GM19099 (cell line): Measurements from ENCODE around the gene S1PR5.

Experiments used
- POLR2A ChIP-seq: IDR thresholded peaks from 3 replicates; pipeline ENCODE4 v1.6.1; 2011; ENCODE audit warnings: low read depth; ENCODE audit not compliant: insufficient read length; ENCODE audit errors: extremely low read depth

The S1PR5 gene

DNA sequence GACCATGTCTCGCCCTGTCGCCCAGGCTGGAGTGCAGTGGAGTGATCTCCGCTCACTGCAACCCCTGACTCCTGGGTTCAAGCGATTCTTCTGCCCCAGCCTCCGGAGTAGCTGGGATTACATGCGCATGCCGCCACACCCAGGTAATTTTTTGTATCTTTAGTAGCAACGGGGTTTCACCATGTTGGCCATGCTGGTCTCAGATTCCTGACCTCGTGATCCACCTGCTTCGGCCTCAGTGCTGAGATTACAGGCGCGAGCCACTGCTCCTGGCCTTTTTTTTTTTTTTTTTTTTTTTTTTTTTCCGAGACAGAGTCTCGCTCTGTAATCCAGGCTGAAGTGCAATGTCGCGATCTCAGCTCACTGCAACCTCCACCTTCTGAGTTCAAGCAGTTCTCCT lies 9.2 kb downstream of the S1PR5 start:
- TF ChIP-seq POLR2A, result no peak

DNA sequence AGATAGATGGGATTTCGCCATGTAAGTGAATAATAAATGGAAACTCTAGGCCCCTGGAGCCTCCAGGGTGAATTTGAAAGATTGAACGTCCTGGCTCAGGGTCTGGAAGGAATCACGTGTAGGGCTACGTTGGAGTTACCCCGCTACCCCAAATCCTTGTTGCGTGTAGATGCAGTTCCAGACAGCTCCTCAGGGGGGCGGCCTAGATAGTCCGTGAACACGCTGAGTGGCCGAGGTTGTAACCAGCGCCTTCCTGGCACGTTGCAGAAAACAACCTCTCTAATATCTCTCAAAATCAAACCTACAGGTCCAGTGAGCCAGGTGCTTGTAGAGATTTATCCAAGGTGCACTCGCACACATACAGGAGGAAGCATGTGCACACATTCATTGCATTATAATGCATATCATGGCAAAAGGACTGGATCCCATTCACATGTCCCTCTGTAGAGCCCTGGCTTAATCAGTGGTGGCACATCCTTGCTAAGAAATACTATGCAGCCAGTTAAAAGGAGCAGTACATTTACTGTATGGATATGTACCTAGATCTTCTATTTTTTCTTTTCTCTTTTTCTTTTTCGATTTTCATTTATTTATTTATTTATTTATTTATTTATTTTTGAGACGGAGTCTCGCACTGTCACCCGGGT lies 11.5 kb downstream of the S1PR5 start:
- no peak for TF ChIP-seq POLR2A

DNA sequence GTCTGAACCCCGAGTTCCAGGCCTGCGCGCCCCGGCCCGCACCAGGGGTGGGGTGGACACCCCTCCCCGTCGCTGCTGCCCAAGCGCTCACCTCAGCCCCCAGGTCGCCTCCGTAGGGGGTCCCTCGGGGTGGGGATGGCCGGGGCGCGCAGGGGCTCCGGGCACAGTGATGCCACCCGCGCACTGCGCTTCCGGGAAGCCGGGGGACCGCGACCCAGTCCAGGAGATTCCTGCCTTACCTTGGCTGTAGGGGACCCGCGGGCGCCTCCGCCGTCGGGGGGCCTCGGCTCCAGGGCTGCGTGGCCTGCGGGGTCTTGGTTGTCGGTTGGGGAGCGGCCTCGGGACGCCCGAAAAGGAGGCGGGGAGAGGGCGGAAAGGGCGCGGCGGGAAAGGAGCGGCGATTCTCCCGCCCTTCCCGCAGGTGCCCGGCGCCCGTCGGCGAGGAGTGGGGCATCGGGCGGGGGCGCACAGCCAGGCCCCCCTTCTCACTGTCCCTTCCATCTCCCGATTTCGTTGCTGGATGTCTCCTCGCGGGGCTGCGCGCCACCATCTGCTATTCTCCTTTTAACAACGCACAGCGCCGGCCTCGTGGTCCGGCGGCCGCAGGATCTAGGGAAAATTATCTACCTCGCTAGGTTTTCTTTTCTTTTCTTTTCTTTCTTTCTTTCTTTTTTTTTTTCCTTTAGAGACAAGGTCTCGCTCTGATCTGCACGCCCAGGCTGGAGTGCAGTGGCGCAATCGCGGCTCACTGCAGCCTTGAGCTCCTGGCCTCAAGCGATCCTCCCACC lies 14.1 kb downstream of the S1PR5 start, which contains the start of gene KEAP1:
TSS of gene KEAP1 (minus strand) at position 355 of the 788 bp plus-strand sequence. CDS start 3,323 bp downstream, outside the sequence.
- no peak for TF ChIP-seq POLR2A

DNA sequence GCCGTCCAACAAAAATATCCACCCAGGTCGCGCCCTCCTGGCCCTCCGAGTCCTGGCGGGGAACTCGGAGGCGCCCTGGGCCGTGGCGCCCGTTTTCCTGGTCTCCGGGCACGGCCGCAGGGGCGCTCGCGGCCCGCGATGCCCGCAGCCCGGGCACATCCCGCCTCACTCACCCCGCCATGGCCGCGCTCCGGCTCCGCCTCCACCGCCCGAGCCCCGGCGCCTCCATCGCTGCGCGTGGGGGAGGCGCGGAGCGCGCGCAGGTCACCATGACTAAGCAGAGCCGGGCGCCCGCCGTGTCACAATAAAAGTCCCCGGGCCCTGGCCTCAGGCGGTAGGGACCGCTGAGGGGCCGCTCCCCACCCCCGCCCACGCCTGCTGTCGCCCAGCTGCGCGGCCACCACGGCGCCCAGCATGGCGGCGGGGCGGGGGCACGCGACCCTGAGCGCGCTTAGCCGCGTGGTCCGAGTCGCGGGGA lies 14.7 kb downstream of the S1PR5 start:
- TF ChIP-seq POLR2A, result peak; percentile 94

DNA sequence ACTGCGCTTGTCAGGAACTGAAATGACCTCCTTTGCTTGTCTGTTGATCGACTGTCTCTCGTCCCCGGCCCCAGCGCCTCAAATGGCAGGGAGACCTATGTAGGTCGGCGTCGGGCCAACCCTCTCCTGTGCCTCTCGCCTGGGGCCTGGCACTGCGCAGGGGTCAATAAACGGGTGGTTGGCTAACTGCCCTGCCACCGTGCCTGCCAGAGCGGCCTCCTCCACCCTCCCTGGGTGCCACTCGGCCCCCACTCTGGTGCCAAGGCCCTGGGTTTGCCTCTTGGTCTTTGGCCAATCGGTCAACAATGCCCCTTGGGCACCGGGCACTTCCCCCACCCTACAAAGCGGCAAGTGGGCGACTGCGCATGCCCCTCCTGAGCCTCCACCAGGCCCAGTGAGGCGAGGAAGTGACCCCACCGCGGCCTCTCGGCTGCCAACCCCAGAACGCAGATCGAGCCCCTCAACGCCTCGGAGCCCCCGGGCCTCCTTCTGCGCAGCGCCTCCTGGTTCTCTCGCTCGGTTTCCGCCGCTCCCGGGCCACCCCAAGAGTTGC lies 15.2 kb downstream of the S1PR5 start:
- TF ChIP-seq POLR2A, result no peak

DNA sequence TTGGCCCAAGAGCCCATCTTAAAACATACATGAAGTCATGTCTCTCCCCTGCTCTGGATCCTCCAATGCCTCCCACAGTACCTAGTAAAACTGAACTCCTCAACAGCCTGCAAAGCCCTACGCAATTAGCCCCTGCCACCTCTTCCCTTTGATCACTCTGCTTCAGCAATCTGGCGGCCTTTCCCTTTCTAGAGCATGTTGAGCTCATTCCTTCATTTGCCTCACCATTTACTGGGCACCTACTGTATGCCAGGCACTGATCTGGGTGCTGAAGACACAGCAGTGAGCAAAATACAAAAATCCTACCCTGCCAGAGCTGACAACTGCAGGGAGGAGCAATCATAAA lies 17.0 kb downstream of the S1PR5 start:
- no peak for TF ChIP-seq POLR2A

DNA sequence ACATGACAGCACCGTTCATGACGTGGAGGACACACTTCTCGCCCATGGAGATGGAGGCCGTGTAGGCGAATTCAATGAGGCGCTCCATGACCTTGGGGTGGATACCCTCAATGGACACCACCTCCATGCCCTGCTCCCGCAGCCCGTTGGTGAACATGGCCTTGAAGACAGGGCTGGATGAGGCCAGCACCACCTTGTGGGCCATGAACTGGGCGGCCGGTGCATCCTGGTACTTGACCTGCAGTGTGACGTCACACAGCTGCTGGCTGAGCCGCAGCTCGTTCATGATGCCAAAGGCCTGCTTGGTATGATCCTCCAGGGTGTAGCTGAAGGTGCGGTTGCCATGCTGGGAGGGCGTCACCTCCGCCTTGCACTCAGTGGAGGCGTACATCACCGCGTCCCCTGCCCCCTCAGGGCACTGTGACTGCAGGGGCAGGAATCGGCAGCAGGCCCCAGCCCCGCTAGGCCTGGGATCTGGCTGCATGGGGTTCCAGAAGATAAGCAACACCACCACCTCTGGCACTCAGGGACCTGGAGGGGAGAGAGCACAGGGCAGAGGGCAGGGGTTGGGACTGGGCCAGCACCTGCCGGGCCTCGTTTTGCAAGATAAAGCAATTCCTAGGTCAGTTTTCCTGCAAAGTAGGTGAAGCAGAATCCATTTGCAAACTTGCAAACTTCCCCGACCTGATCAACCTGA lies 17.5 kb downstream of the S1PR5 start:
- no peak for TF ChIP-seq POLR2A

DNA sequence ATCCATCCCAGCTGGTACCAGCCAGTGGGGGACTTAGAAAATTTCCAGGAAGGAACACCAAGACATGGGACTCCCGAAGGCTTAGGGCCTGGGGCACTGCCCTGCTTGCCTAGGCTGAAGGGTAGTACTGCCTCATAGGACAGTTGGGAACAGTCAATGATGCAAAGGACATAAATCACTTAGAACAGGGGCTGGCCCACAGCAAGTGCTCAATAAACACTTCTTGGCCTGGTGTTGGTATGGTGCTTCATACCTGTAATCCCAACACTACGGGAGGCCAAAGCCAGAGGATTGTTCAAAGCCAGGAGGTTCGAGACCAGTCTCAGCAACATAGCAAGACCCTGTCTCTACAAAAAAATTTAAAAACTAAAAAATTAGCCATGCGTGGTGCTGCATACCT lies 19.9 kb downstream of the S1PR5 start:
- TF ChIP-seq POLR2A, result no peak

DNA sequence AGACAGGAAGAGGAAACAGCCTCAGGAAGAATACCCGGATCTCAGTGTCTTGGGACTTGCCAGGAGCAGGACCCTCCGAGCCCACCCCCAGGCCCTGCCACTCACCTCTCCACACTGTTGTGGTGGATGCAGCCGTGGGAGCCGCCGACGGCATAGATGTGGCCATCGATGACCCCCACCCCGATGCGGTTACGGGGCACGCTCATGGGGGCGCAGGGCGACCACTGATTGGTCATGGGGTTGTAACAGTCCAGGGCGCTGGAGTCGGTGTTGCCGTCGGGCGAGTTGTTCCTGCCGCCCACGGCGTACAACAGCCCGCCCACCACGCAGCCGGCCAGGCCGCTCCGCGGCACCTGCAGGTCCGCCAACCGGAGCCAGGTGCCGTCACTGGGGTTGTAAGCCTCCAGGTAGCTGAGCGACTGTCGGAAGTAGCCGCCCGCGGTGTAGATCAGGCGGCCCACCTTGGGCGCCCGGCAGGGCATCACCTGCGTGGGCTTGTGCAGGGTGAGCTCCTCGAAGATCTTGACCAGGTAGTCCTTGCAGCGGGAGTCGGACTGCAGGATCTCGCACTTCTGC lies 25.7 kb downstream of the S1PR5 start:
- no peak for TF ChIP-seq POLR2A

DNA sequence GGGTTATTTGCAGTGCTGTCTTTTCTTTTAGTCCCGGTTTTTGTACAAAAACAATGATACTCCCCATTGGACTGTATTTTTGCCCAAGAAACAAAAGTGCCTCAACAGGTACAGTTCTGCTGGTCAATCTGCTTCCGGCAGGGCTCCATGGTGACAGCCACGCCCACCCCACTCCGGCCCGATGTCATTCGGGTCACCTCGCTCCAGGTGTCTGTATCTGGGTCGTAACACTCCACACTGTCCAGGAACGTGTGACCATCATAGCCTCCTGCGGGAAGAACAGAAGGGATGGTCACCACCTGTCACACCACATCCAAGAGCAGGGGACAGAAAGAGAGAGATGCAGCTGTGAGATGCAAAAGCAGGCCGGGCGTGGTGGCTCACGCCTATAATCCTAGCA lies 30.7 kb downstream of the S1PR5 start:
- no peak for TF ChIP-seq POLR2A

DNA sequence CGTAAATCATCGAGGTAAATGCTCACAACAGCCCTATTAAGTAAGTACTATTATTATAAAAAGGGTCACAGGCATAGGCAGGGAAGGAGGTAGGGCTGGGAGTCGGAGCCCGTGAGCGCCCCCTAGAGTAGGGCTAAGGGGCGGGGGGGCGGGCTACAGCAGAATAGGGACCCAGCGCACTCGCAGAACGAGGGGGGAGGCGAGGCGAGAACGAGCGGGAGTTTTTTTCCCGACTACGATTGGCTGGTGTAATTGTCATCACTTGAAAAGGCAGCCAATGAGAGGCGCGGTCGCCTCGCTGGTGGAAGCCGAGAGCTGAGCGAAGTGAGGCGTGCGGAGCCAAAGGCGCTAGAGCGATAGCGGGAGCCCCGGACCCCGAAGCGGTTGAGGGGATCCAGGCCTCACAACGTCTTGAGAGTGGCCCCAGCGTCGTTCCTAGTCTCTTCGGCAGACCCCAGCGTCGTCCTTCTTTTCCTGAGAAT lies 38.3 kb downstream of the S1PR5 start:
- no peak for TF ChIP-seq POLR2A

DNA sequence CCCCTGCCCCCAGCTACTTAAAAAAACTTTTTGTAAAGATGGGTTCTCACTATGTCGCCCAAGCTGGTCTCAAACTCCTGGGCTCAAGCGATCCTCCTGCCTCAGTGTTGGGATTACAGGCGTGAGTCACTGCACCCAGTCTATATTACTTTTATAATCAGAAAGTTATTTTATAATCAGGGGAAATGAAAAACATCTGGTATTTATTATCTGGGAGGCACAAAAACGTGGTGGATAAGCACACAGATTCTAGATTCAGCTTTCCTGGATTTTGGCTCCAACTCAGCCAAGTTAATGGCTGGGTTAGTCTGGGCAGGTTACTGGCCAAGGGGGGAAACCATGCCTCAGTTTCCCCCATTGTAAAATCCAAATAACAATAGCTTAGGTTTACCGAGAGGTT lies 38.8 kb downstream of the S1PR5 start:
- no peak for TF ChIP-seq POLR2A

DNA sequence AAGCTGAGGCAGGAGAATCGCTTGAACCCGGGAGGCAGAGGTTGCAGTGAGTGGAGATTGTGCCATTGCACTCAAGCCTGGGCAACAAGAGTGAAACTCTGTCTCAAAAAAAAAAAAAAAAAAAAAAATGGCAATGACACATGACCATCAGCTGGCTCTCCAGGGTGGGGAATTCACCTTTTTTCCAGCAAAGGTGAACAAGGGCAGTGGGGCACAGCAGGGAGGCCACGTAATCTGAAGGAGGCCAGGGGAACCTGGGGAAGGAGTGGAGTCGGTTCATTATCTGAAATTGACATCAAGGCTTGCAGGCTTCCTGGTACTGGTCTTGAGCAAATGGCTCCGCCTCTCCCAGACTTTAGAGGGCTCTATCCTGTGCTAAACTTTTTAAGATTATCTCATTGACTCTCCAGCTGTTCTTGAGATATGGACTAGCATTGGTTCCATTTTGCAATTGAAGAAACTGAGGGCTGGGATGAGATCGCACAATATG lies 42.2 kb downstream of the S1PR5 start:
- no peak for TF ChIP-seq POLR2A

DNA sequence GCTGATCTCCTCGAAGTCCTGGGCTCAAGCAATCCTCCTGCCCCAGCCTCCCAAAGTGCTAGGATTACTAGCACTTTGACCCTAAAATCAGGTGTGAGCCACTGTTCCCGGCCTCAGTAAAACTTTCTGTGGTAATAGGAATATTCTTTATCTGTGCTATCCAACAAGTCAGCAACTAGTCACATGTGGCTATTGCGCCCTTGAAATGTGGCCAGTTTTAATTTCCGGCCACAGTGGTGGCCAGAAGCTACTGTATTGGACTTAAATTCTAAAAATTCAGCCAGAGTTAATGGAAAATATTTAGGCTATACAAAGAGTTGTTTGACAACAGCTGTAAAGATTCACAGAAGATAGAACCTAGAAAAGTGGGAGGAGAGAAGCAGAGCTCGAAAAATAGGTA lies 44.1 kb downstream of the S1PR5 start:
- TF ChIP-seq POLR2A, result no peak

DNA sequence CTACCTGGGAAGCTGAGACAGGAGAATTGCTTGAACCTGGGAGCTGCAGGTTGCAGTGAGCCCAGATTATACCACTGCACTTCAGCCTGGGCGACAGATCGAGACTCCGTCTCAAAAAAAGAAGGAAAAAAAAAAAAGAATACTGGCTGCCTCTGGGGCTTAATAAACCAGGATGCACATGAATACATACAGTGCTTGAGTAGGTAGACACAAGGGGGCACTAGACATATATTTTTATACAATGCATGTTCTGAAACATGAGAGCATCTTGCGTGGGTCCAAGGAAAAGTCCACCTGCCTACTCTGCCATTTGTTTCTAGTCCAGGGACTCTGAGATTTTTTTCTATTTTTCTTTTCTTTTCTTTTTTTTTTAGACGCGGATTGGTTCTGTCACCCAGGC lies 45.3 kb downstream of the S1PR5 start:
- no peak for TF ChIP-seq POLR2A
